GM12801 (cell line): ENCODE measurements around the gene FSTL4.

ENCODE experiments used
- CTCF ChIP-seq: IDR thresholded peaks from one replicate; pipeline ENCODE4 v1.5.1; 2011; ENCODE audit warnings: control low read depth; ENCODE audit not compliant: insufficient read length; ENCODE audit errors: extremely low read depth

The FSTL4 gene

GRCh38 chr5:133531594-133531993, 80.7 kb downstream of the FSTL4 start:
- no peak for TF ChIP-seq CTCF

DNA sequence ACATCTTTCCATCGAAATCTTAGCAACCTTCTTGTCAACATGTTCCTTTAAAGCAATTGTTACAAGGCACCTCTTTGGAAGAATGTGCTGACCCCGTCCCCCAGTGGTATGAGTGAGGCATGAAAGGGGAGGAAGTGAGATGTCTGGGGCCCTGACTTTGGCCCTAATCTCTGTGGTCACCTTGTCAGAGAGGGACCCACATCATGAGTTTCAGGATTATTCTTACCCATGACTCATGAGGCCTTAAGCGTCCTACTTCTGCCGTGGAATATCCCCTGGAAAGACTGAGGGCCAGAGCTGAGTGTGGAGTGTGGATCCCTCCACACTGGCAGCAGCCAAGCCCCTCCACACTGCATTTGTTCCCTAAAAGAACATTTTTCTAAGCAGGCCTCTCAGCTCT, 81.2 kb downstream of the FSTL4 start:
- TF ChIP-seq CTCF, result no peak

DNA sequence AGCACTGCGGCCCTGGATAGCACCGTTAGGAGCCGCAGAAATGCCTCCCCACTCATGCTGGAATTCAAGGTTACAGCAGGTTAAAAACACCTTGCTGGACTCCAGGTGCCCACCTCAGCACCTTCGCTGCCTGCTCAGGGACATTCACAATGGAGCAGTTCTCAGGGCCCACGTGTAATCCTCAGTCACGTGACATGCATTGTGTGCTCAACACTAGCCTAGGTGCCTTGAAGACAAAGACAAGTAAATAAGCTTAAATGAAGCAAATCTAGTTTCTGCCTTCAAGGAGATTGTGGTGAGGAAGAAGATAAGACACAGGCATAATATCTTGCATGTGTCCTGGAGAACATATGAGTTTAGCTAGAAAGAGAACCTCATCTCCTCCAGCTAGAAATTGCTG, 82.1 kb downstream of the FSTL4 start:
- no peak for TF ChIP-seq CTCF

GRCh38 chr5:133528841-133529240, 83.5 kb downstream of the FSTL4 start:
- TF ChIP-seq CTCF, result no peak

GRCh38 chr5:133527311-133527710, 85.0 kb downstream of the FSTL4 start:
- TF ChIP-seq CTCF, result no peak

DNA sequence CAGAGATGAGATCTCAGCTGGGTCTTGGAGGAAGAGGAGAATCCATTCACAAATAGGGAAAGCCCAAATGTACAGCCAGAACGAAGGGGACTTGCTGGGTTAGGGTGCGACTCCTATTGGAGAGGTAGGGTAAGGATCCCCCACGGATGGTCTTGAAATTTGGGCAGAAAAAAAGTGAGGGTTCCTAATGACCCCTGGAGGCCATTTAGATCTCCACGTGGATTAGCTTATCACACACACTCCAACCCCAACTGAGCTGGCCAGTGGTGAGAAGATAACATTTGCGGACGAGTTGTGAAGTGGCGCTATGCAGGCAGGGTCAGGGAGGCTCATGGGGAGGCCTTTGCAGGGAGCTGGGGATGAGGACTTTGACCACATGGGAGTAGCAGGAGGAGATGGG, 86.0 kb downstream of the FSTL4 start:
- TF ChIP-seq CTCF, result no peak

GRCh38 chr5:133525126-133525525, 87.2 kb downstream of the FSTL4 start:
- TF ChIP-seq CTCF, result no peak

DNA sequence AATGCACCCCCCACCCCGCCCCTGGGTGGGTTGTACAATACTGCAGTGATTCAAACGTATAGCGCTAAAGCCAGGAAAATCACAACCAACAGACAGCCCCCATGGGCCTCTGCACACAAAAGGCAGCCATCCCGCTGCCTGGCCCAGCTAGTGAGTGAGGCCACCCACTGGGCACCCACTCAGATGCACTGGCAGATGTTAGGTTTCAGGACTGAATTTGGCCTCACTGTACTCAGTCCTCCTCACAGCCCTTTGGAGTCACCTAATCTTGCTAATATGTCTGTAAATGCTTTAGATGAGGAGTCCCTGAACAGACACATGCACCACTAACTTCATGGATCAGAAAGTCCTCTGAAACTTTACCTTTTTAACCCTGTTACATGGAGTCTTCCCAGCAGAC, 87.7 kb downstream of the FSTL4 start:
- TF ChIP-seq CTCF, result no peak
